HCT116 (cell line): ENCODE results near the gene KRTAP5-5.

ENCODE experiments used
- ATF3 ChIP-seq: IDR thresholded peaks from 2 replicates; pipeline ENCODE4 v1.6.1; 2012
- CTCF ChIP-seq, 3 experiments: fragments of 200-600 bp in 1 of 3; sonication (generic) in 1 of 3; IDR thresholded peaks in 2 of 3; conservative IDR thresholded peaks in 1 of 3; 2 replicates each; pipeline ENCODE4 v1.5.1; 2012 to 2017; ENCODE audit warnings: low read depth in 2 of 3, low read length in 2 of 3, antibody characterized with exemption in 1 of 3, borderline replicate concordance in 1 of 3, control low read depth in 1 of 3, mild to moderate bottlenecking in 1 of 3, mixed read lengths in 1 of 3, mixed run types in 1 of 3, moderate library complexity in 1 of 3; ENCODE audit not compliant: insufficient read depth in 1 of 3
- EZH2 ChIP-seq: fragments of 200-600 bp; sonication (generic); IDR thresholded peaks from 2 replicates; pipeline ENCODE4 v1.6.1; 2017; ENCODE audit warnings: antibody characterized with exemption, mixed run types
- EZH2phosphoT487 ChIP-seq: fragments of 200-600 bp; IDR thresholded peaks from 2 replicates; pipeline ENCODE4 v1.6.1; 2018; ENCODE audit warnings: antibody characterized with exemption, borderline replicate concordance
- MAX ChIP-seq: IDR thresholded peaks from 2 replicates; pipeline ENCODE4 v1.6.1; 2012
- POLR2A ChIP-seq: IDR thresholded peaks from 2 replicates; pipeline ENCODE4 v1.7.0; 2011; ENCODE audit warnings: borderline replicate concordance; ENCODE audit not compliant: insufficient read depth, insufficient read length; ENCODE audit errors: extremely low read depth
- TCF7L2 ChIP-seq: IDR thresholded peaks from 2 replicates; pipeline ENCODE4 v1.7.0; 2011; ENCODE audit warnings: borderline replicate concordance, inconsistent platforms; ENCODE audit not compliant: insufficient read depth, insufficient read length; ENCODE audit errors: extremely low read depth
- YY1 ChIP-seq: IDR thresholded peaks from 2 replicates; pipeline ENCODE4 v1.6.1; 2011; ENCODE audit warnings: low read length, low read depth, moderate library complexity, mild to moderate bottlenecking; ENCODE audit not compliant: insufficient replicate concordance; ENCODE audit errors: extremely low read depth

GRCh38 chr11:1586699-1587098 lies 42.9 kb upstream of the KRTAP5-5 start:
- no peak for TF ChIP-seq CTCF (IDR thresholded peaks at IDR 0.05 in 2 of 3, conservative IDR thresholded peaks at IDR 0.05 in 1 of 3; ENCODE audit: borderline replicate concordance in 1 of 3, insufficient read depth in 1 of 3, low read depth in 2 of 3, low read length in 2 of 3)
- no peak for TF ChIP-seq ATF3
- TF ChIP-seq EZH2: no peak
- no peak for TF ChIP-seq MAX
- TF ChIP-seq EZH2phosphoT487: no peak
- TF ChIP-seq POLR2A: no peak
- TF ChIP-seq TCF7L2: no peak
- no peak for TF ChIP-seq YY1
